AG09309 (cell line): Measurements from ENCODE around the gene RHNO1.

Experiments
- DNase-seq: peaks from one replicate; pipeline ENCODE4 v3.0.0-alpha.2; 2010; ENCODE audit warnings: low read depth
- H3K4me3 ChIP-seq: 2 replicates; pipeline ENCODE4 v1.5.1; 2011; ENCODE audit warnings: mild to moderate bottlenecking, low read depth, low read length, moderate library complexity; ENCODE audit not compliant: control insufficient read depth
- CTCF ChIP-seq: IDR thresholded peaks from 2 replicates; pipeline ENCODE4 v1.5.1; 2011; ENCODE audit warnings: mild to moderate bottlenecking, low read depth, low read length, inconsistent platforms; ENCODE audit not compliant: insufficient read depth, control insufficient read depth; ENCODE audit errors: missing control alignments

The RHNO1 gene

GRCh38 chr12:2923057-2923456 lies 46.0 kb downstream of the RHNO1 start:
- no peak for TF ChIP-seq CTCF
- DNase-seq, result no peak
- no peak overlapping the region for H3K4me3 ChIP-seq

- no peak for DNase-seq
- no peak for TF ChIP-seq CTCF
Observed at GRCh38 chr12:2924019-2924418, 47.0 kb downstream of the RHNO1 start.

GRCh38 chr12:2925322-2925995 lies 48.4 kb downstream of the RHNO1 start:
- no peak for TF ChIP-seq CTCF

More at GRCh38 chr12:2924019-2924418, 47.0 kb downstream of the RHNO1 start:
- no peak overlapping the region for H3K4me3 ChIP-seq

GRCh38 chr12:2930865-2931264 lies 53.8 kb downstream of the RHNO1 start:
- H3K4me3 ChIP-seq, result no peak overlapping the region
- DNase-seq, result no peak
- no peak for TF ChIP-seq CTCF

More at GRCh38 chr12:2925322-2925995, 48.4 kb downstream of the RHNO1 start:
- no peak for DNase-seq
- H3K4me3 ChIP-seq, result no peak overlapping the region

- no peak overlapping the region for H3K4me3 ChIP-seq
- TF ChIP-seq CTCF, result no peak
- DNase-seq, result no peak
Observed at GRCh38 chr12:2933586-2933985, 56.6 kb downstream of the RHNO1 start.

GRCh38 chr12:2934371-2934770 lies 57.3 kb downstream of the RHNO1 start:
- no peak for TF ChIP-seq CTCF
- DNase-seq, result no peak
- no peak overlapping the region for H3K4me3 ChIP-seq
